Neutrophil (primary cell): ENCODE results near the gene APOC3.

Experiments
- H3K27ac ChIP-seq: fragments of 200-600 bp; sonication (generic); 2 replicates; pipeline ENCODE4 v1.5.1; 2016; ENCODE audit warnings: mild to moderate bottlenecking, moderate library complexity
- H3K27me3 ChIP-seq: fragments of 200-600 bp; sonication (generic); 2 replicates; pipeline ENCODE4 v1.6.0; 2016; ENCODE audit warnings: mild to moderate bottlenecking
- H3K36me3 ChIP-seq: fragments of 200-600 bp; sonication (generic); 2 replicates; pipeline ENCODE4 v1.5.1; 2017
- H3K4me1 ChIP-seq, 2 experiments: fragments of 200-600 bp in 1 of 2; sonication (generic) in 1 of 2; 1 replicate in 1 of 2; 2 replicates in 1 of 2; pipeline versions ENCODE4 v1.5.1 to v1.6.1; 2013 to 2016; ENCODE audit warnings: low read depth in 1 of 2, low read length in 1 of 2, mild to moderate bottlenecking in 1 of 2, moderate library complexity in 1 of 2; ENCODE audit not compliant: control insufficient read depth in 1 of 2, insufficient read depth in 1 of 2
- H3K4me3 ChIP-seq, 2 experiments: fragments of 200-600 bp in 1 of 2; sonication (generic) in 1 of 2; 1 replicate in 1 of 2; 2 replicates in 1 of 2; pipeline ENCODE4 v1.5.1; 2013 to 2016; ENCODE audit warnings: low read depth in 1 of 2, low read length in 1 of 2, mild to moderate bottlenecking in 1 of 2, moderate library complexity in 1 of 2
- H3K9me3 ChIP-seq: fragments of 200-600 bp; sonication (generic); 2 replicates; pipeline ENCODE4 v1.5.1; 2016
- TF ChIP-seq, protein P1 (sequence below): fragments of 200-600 bp; sonication (generic); IDR thresholded peaks from 2 replicates; pipeline ENCODE4 v1.5.1; 2016; ENCODE audit warnings: antibody characterized with exemption

The APOC3 gene

DNA sequence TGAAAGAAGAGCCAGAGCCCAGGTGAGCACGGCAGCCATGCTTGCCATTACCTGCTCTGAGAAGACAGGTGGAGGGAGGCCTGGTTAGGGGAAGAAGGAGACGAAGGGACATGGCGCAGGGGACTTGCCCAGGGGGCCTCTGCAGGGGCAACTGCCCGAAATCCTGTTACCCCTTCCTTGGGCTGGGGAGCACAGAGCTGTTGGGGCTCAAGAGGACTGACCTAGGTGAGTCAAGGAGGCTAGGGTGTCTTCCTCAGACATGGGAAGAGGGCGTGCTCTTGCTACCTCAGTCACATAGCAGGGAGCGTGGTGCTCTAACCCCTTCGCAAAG, 37.9 kb upstream of the APOC3 start, which contains the start of gene APOA5:
Gene APOA5 (minus strand): TSS at position 67 of the 331 bp plus-strand sequence. CDS start 19 bp downstream, at position 48.
- Histone ChIP-seq H3K4me1 (peaks cover 22% of the 10 kb centered on the region in 2 experiments), H3K27ac (no peak within 1 kb of the TSS), H3K4me3 (peak within 1 kb of the TSS in 1 of 2 experiments; percentile 14), H3K9me3 (no peaks in the 10 kb centered on the region), H3K36me3 (no peaks in the 10 kb centered on the region), H3K27me3 (no peaks in the 10 kb centered on the region)
- TF ChIP-seq, protein P1, sequence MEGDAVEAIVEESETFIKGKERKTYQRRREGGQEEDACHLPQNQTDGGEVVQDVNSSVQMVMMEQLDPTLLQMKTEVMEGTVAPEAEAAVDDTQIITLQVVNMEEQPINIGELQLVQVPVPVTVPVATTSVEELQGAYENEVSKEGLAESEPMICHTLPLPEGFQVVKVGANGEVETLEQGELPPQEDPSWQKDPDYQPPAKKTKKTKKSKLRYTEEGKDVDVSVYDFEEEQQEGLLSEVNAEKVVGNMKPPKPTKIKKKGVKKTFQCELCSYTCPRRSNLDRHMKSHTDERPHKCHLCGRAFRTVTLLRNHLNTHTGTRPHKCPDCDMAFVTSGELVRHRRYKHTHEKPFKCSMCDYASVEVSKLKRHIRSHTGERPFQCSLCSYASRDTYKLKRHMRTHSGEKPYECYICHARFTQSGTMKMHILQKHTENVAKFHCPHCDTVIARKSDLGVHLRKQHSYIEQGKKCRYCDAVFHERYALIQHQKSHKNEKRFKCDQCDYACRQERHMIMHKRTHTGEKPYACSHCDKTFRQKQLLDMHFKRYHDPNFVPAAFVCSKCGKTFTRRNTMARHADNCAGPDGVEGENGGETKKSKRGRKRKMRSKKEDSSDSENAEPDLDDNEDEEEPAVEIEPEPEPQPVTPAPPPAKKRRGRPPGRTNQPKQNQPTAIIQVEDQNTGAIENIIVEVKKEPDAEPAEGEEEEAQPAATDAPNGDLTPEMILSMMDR: no peak

DNA sequence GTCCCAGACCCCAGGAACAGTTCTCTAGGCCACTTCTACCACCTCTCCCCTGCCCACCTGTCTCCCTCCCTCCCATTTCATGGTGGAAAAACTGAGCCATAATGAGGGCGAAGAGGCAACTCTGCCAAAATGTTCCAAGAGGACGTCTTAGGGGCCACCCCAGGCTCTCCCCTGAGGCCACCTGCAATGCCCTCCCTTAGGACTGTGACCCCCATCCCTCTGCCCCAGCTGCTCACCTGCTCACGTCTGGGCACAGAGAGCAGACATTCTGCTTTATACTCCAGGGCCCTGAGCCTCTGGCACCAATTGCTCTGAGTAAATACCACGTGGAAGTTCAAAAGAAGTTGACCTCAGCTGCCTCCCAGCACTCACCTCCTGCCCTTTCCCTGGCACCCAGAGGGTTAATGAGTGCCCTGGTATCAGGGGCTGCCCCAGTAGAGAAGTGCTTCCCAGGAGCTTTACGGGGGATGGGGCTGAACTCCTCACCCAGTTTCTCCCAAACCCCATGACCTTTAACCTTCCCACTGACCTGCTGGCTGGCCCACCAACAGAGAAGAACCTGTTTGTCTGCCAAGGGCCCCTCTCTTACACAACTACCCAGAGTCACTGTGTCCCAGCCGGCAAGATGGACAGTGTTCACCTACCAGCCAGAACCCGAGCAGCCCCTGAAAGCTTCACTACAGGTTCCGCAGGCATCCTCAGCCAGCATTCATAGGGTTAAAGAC, 37.4 kb upstream of the APOC3 start:
- TF ChIP-seq, protein P1: no peak
- Histone ChIP-seq H3K4me1 (peaks cover 16 to 17% of the 10 kb centered on the region in 2 experiments), H3K36me3 (no peaks in the 10 kb centered on the region), H3K27ac (no peak overlapping the region), H3K4me3 (no peak overlapping the region), H3K27me3 (no peaks in the 10 kb centered on the region), H3K9me3 (no peaks in the 10 kb centered on the region)

GRCh38 chr11:116792869-116793771, 36.6 kb upstream of the APOC3 start:
- Histone ChIP-seq H3K36me3 (no peaks in the 10 kb centered on the region), H3K4me1 (peaks cover 12 to 13% of the 10 kb centered on the region in 2 experiments), H3K27ac (no peak overlapping the region), H3K4me3 (no peak overlapping the region), H3K27me3 (no peaks in the 10 kb centered on the region), H3K9me3 (no peaks in the 10 kb centered on the region)
- TF ChIP-seq, protein P1: no peak

DNA sequence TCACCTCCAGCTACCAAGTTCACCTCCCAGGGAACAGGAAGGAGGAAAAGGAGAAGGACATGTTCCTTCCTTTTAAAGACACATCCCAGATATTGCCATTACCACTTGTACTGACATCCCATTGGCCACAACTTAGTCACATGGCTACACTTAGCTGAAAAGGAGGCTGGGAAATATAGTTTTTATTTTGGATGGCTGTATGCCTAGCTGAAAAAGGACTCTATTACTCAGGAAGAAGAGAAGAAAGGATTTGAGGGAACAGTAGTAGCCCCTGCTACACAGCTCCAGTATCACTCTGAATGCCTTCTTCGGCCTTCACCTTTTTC, 36.0 kb upstream of the APOC3 start:
- no peak overlapping the region for H3K4me3 ChIP-seq
- no peaks in the 10 kb centered on the region for H3K27me3 ChIP-seq
- no peaks in the 10 kb centered on the region for H3K9me3 ChIP-seq
- TF ChIP-seq, protein P1: no peak
- H3K36me3 ChIP-seq: no peaks in the 10 kb centered on the region
- H3K27ac ChIP-seq: no peak overlapping the region
- H3K4me1 ChIP-seq: peaks cover 6 to 7% of the 10 kb centered on the region in 2 experiments

GRCh38 chr11:116794851-116795250, 34.9 kb upstream of the APOC3 start:
- Histone ChIP-seq H3K36me3 (no peaks in the 10 kb centered on the region), H3K4me1 (peaks cover 6 to 7% of the 10 kb centered on the region in 2 experiments), H3K9me3 (no peaks in the 10 kb centered on the region), H3K27ac (no peak overlapping the region), H3K4me3 (no peak overlapping the region), H3K27me3 (no peaks in the 10 kb centered on the region)
- TF ChIP-seq, protein P1: no peak
